Adrenal gland (tissue), 12 donors: ENCODE measurements around the gene TBX15. TPM values are rescaled to one million over a fixed set of nuclear protein-coding genes. Genes with fewer than 3 reads are reported as not detected.
A peak's percentile ranks its signal among the peaks of the same experiment; 100 is the strongest.

ENCODE experiments used
- DNase-seq, 7 donors: peaks; one replicate each; pipeline ENCODE4 v3.0.0-alpha.2; 2019 to 2020
- H3K27ac ChIP-seq, 5 donors: fragments of 200-600 bp; sonication (generic) in 4 of 5; 1 replicate in 3 of 5; 2 replicates in 2 of 5; pipeline versions ENCODE4 v1.5.1 to v1.8.0; 2016 to 2020; ENCODE audit warnings: mild to moderate bottlenecking in 1 of 5
- H3K27me3 ChIP-seq: fragments of 200-600 bp; 2 replicates; pipeline ENCODE4 v1.8.0; 2021
- H3K36me3 ChIP-seq, 2 donors: fragments of 200-600 bp; replicated peaks in 1 of 2; 1 replicate in 1 of 2; 2 replicates in 1 of 2; pipeline versions ENCODE4 v1.5.1 to v1.8.0; 2018 to 2022
- H3K4me1 ChIP-seq, 2 donors: fragments of 200-600 bp; replicated peaks in 1 of 2; 1 replicate in 1 of 2; 2 replicates in 1 of 2; pipeline versions ENCODE4 v1.5.1 to v1.8.0; 2018 to 2021
- H3K4me3 ChIP-seq, 4 donors: fragments of 200-600 bp; sonication (generic) in 3 of 4; one replicate each; pipeline ENCODE4 v1.5.1; 2016 to 2018
- H3K9me3 ChIP-seq, 3 donors: fragments of 200-600 bp; sonication (generic) in 1 of 3; replicated peaks in 1 of 3; 1 replicate in 2 of 3; 2 replicates in 1 of 3; pipeline versions ENCODE4 v1.5.1 to v1.8.0; 2016 to 2021
- CTCF ChIP-seq, 6 experiments: fragments of 450-650 bp in 4 of 6; fragments of 200-600 bp in 2 of 6; sonication (generic) in 1 of 6; IDR thresholded peaks; 1 replicate in 5 of 6; 2 replicates in 1 of 6; pipeline versions ENCODE4 v1.5.1 to v1.8.0; 2016 to 2021; ENCODE audit warnings: antibody characterized with exemption in 6 of 6, mild to moderate bottlenecking in 2 of 6, moderate library complexity in 1 of 6
- POLR2A ChIP-seq, 2 donors: fragments of 450-650 bp; IDR thresholded peaks; one replicate each; pipeline ENCODE4 v1.6.1; 2017; ENCODE audit warnings: antibody characterized with exemption in 2 of 2, mild to moderate bottlenecking in 2 of 2, moderate library complexity in 1 of 2
- WGBS, 4 donors: extraction: QIAGEN DNeasy Blood & Tissue Kit in 2 of 4; methylation state at CpG; one replicate each; pipeline versions ENCODE4 v1.1.5 to v1.1.7; 2013 to 2017; 5-methylcytosine and 5-hydroxymethylcytosine counted together
- intact Hi-C, 2 donors: fragments of 100-400 bp; cut with DNase I; formaldehyde crosslinking; loops; one replicate each; pipeline versions ENCODE4 v1.14.1 to v1.15.0; 2022 to 2023
- polyA plus RNA-seq, 3 donors: library from polyadenylated mRNA; stranded (reverse); fragments of 200-250 nt in 2 of 3; fragments of 350-450 nt in 1 of 3; fragmentation: Illumina TruSeq in 1 of 3; extraction: RNeasy Lipid Tissue Mini Kit (QIAGEN cat#74804) in 1 of 3; gene quantifications; one replicate each; pipeline ENCODE4 v1.2.3, GENCODE V29; 2013 to 2014
- total RNA-seq, 9 donors: library from RNA; depleted of rRNA in 4 of 9; stranded (reverse); fragments of >200 nt in 4 of 9; fragments of 120-200 nt in 1 of 9; fragmentation: NEBNext Ultra II Directional in 1 of 9; extraction: Animal tissue kit (Norgen Biotek cat#: 25700) in 1 of 9; gene quantifications; one replicate each; pipeline versions ENCODE4 v1.1.0 to v1.2.4, GENCODE V29; 2013 to 2023
- donor health status: healthy with polysubstance abuse.
- donor health status: Bipolar disorder and iron deficiency.
- donor health status: DM: yes; HTN: yes; CAD: no.
- donor health status: DM: no; HTN: no; CAD: no.
- donor health status: DM: no; HTN: no; CAD: no.
- donor health status: DM: yes; HTN: yes; CAD: no.

Gene TBX15
- total and polyA plus RNA-seq, 12 donors = 0.06 to 0.48 (median 0.15) TPM; not detected in 2

GRCh38 chr1:118984722-118985639 is 3.2 kb downstream of the TBX15 start:
- H3K9me3 ChIP-seq = no peaks in the 10 kb centered on the region
- H3K27me3 ChIP-seq = peaks cover 96% of the 10 kb centered on the region
- H3K4me1 ChIP-seq = peaks cover 10 to 22% of the 10 kb centered on the region in 2 donors
- TF ChIP-seq CTCF (IDR thresholded peaks at IDR 0.05) = no peak
- no peak for TF ChIP-seq POLR2A (IDR thresholded peaks at IDR 0.05)
- H3K4me3 ChIP-seq = peak overlapping the region in 1 of 4 donors; percentile 28
- H3K27ac ChIP-seq = no peak overlapping the region
- intact Hi-C loops = no loop called here
- no peaks in the 10 kb centered on the region for H3K36me3 ChIP-seq
- 28 to 32% (median 30%) methylated on average over 42 to 48 of the region's 48 CpGs for WGBS, 4 donors
- DNase-seq = no peak

GRCh38 chr1:118984086-118984721 is 3.9 kb downstream of the TBX15 start:
- no peak overlapping the region for H3K27ac ChIP-seq
- intact Hi-C loops = no loop called here
- no peak for TF ChIP-seq CTCF (IDR thresholded peaks at IDR 0.05)
- no peak for TF ChIP-seq POLR2A (IDR thresholded peaks at IDR 0.05)
- 14 to 17% (median 14%) methylated on average over 26 to 43 of the region's 43 CpGs for WGBS, 4 donors
- H3K27me3 ChIP-seq = peaks cover 97% of the 10 kb centered on the region
- no peaks in the 10 kb centered on the region for H3K9me3 ChIP-seq
- H3K4me1 ChIP-seq = peaks cover 16 to 30% of the 10 kb centered on the region in 2 donors
- peak in 1 of 7 donors; percentile 23 for DNase-seq
- H3K36me3 ChIP-seq = no peaks in the 10 kb centered on the region
- H3K4me3 ChIP-seq = peak overlapping the region in 1 of 4 donors; percentile 28

- no peak overlapping the region for H3K4me3 ChIP-seq
Measured at GRCh38 chr1:118983558-118984041, 4.5 kb downstream of the TBX15 start.

More at GRCh38 chr1:118983558-118984041, 4.5 kb downstream of the TBX15 start:
- no peak for DNase-seq
- Histone ChIP-seq H3K9me3 (no peaks in the 10 kb centered on the region), H3K36me3 (no peaks in the 10 kb centered on the region), H3K4me1 (peaks cover 16 to 32% of the 10 kb centered on the region in 2 donors), H3K27ac (no peak overlapping the region), H3K27me3 (peaks cover 97% of the 10 kb centered on the region)
- WGBS, 4 donors = 27 to 32% (median 30%) methylated on average over 16 to 22 of the region's 22 CpGs
- intact Hi-C loops = no loop called here
- no peak for TF ChIP-seq CTCF (IDR thresholded peaks at IDR 0.05)
- no peak for TF ChIP-seq POLR2A (IDR thresholded peaks at IDR 0.05)
